H54 (cell line): Measurements from ENCODE around the gene SNIP1.
"Not testable (repeated sequence)": the region's sequence is repeated elsewhere in the genome, so short reads cannot be mapped to it uniquely, and the experiment has no call there.

ENCODE experiments used
- DNase-seq: peaks from one replicate; pipeline ENCODE4 v3.0.0; 2011; ENCODE audit warnings: low spot score, mixed read lengths; ENCODE audit not compliant: insufficient read length
- FAIRE-seq: peaks from 3 replicates; lab custom pipeline; 2011; peaks lifted over from hg19 to GRCh38; lab: Jason Lieb, UNC
- POLR2A ChIP-seq: IDR thresholded peaks from 2 replicates; pipeline ENCODE4 v1.6.1; 2011; ENCODE audit warnings: low read depth, mild to moderate bottlenecking, low read length

SNIP1 gene

DNA sequence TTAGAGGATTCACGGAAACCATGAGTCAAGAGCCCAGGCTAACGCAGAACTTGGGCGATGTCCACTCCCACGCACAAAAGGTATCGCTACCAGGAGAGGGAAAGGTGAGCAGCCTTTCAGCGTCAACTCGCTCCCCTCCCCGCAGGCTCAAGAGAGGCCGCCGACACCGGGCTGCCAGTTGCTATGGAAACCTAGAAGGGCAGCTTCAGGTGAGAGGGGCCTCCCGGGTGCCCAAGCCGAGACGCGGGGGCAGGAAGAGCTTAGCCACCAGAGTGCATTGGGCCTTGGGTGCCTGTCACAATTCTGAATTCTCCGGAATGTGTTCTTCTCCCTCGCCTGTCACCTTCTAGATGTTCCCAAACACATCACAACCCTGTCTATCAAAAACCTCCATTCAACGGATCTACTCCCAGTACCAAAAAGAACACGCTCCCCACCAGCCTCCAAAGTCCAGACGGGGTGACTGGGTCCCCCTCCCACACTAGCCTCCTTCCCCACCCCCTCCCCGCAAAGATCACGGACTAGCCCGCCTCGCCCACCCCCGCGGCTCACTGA is 40.2 kb downstream of the SNIP1 start:
- TF ChIP-seq POLR2A = no peak
- FAIRE-seq (no peak), DNase-seq (no peak)

DNA sequence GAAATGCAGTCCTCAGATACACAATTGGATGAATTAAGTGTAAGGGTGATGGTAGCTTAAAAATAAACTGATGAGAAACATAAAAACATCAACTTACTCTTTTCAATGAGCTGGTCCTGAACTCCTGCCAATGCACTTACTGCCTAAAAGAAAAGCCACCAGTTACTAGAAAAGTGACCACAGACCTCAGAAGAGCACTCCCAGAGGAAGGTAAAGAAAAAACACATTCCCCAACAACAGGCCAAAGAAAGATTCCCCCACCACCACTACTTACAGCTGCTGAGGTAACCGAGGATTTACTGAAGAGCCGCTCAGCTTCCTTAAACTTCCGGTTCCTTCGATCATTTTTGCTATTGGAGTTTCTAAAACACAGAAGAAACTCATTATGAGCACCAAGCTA is 44.9 kb downstream of the SNIP1 start:
- FAIRE-seq = no peak
- TF ChIP-seq POLR2A = no peak
- no peak for DNase-seq

DNA sequence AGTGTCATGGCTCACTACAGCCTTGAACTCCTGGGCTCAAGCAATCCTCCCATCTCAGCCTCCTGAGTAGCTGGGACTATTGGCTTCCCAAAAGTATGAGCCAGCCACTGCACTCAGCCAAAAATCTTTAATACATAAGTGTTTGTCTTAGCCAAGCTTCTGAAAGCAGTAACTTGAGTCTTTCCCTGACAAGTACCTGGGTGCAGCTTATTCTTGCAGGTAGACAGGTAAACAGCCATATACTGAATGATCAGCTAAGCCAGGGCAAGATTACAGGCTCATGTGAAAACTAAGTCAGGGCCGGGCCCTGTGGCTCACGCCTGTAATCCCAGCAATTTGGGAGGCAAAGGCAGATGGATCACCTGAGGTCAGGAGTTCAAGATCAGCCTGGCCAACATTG is 47.4 kb downstream of the SNIP1 start:
- no peak for TF ChIP-seq POLR2A
- FAIRE-seq (no peak), DNase-seq (no peak)

DNA sequence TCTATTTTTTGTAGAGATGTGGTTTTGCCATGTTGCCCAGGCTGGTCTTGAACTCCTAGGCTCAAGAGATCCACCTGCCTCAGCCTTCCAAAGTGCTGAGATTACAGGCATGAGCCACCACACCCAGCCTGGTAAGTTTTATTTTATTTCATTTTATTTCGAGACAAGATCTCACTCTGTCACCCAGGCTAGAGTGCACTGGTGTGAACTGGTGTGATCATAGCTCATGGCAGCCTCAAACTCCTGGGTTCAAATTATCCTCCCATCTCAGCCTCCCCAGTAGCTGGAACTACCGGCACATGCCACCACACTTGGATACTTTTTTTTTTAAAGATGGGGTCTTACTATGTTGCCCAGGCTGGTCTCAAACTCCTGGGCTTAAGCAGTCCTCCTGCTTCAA is 51.3 kb downstream of the SNIP1 start:
- not testable (repeated sequence) for DNase-seq, FAIRE-seq

DNA sequence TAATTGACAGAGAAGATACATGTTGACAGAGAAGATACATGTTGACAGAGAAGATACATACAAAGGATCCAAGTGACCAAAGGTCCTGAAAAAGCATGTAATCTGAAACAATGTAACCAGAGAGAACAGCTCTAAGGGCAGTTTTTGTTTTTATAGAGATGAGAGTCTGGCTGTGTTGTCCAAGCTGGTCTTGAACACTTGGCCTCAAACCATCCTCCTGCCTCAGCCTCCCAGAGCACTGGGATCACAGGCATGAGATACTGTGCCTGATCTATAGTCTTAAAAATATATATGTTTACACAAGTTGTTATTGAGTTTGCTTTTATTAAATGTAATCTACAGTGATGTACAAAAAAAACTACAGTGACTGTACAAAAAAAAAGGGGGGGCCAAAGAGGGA is 52.0 kb downstream of the SNIP1 start:
- TF ChIP-seq POLR2A = no peak
- DNase-seq (no peak), FAIRE-seq (no peak)

DNA sequence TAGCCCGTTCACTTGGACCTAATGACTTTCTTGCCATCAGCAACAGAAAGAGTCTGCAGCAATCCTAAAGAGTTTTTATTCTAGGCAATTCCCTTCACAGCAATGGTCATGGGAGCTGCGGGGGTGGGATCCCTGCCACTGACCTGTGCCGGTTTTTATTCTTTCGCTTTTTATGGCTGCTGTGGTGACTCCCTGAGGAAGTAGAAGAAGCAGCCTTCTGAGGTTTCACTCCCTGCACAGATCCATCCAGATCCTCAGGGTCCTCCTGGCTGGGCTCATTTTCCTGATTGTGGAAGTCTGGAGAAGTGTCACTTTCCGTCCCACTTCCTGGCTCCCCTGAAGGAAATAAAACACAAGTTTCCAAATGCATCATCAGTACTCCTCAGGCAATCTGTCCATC is 52.4 kb downstream of the SNIP1 start:
- FAIRE-seq = no peak
- DNase-seq = no peak
- no peak for TF ChIP-seq POLR2A

DNA sequence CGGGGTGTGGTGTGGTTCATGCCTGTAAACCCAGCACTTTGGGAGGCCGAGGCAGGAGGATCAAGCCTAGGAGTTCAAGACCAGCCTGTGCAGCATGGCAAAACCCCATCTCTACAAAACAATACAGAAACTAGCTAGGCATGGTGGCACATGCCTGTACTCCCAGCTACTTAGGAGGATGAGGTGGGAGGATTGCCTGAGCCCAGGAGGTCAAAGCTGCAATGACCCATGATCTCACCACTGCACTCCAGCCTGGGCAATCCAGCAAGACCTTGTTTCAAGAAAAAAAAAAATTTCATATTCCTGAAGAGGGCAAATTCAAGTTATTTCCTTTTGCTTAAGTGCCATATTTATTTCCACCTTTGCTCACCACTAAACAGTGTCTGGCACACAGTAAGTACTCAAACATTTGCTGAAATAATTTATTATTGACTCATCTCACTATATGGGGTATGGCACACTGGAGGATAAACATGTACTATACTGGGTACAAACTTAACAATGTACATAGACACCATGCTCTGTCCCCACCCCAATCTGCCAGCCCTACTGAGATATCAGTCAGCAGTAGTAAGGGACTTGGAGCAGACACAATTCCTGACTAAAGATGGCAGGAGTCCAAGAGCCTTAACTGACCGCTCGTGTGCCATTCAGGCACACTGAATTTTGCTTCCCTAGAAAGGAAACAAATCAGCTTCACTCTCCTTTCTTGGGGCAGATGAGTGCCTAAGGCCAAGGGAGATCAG is 55.0 kb downstream of the SNIP1 start:
- FAIRE-seq = peak; percentile 98
- TF ChIP-seq POLR2A = no peak
- DNase-seq = no peak

GRCh38 chr1:37497832-37498231 is 56.3 kb downstream of the SNIP1 start:
- peak; percentile 71 for FAIRE-seq

DNA sequence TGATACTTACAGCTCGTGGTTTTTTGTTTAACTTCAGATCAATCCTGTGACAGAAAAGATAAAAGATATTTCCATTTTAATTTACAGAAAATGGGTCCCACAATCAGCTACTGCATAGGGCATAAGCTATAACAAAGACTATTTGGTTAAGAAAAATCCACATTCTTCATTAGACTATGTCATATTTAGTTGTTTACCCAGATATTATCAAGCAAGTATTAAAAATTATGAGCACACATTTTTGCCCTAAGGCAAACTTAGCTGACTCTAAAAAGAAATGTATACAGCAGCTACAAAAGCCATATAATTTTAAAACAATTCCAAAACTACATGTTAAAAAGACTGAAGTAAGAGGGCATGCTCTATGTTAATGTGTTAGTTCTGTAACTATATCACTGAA is 58.2 kb downstream of the SNIP1 start:
- no peak for TF ChIP-seq POLR2A
- DNase-seq (no peak), FAIRE-seq (no peak)

More at GRCh38 chr1:37497832-37498231, 56.3 kb downstream of the SNIP1 start:
- TF ChIP-seq POLR2A = no peak
- DNase-seq = no peak

- TF ChIP-seq POLR2A = no peak
- FAIRE-seq (peak; percentile 80), DNase-seq (no peak)
These were observed 60.6 kb downstream of the SNIP1 start for GRCh38 chr1:37493336-37494098.

DNA sequence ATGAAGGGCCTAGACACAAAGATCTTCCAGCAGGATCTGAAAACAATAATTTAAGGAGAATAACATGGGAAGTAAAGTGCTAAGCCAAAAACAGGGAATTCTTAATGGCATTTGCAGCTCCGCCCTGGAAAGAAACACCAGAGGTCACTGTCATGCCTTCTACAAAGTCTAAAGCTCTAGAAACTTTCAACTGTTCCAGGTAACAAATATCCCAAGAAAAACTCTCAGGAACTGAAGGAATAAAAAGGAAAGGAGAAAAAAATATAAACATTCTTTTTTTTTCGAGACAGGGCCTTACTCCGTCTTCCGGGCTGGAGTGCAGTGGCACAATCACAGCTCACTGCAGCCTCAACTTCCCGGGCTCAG is 66.5 kb downstream of the SNIP1 start:
- DNase-seq = no peak
- FAIRE-seq = no peak
- TF ChIP-seq POLR2A = no peak

GRCh38 chr1:37486680-37487618 is 67.1 kb downstream of the SNIP1 start:
- FAIRE-seq = no peak
- DNase-seq = no peak

DNA sequence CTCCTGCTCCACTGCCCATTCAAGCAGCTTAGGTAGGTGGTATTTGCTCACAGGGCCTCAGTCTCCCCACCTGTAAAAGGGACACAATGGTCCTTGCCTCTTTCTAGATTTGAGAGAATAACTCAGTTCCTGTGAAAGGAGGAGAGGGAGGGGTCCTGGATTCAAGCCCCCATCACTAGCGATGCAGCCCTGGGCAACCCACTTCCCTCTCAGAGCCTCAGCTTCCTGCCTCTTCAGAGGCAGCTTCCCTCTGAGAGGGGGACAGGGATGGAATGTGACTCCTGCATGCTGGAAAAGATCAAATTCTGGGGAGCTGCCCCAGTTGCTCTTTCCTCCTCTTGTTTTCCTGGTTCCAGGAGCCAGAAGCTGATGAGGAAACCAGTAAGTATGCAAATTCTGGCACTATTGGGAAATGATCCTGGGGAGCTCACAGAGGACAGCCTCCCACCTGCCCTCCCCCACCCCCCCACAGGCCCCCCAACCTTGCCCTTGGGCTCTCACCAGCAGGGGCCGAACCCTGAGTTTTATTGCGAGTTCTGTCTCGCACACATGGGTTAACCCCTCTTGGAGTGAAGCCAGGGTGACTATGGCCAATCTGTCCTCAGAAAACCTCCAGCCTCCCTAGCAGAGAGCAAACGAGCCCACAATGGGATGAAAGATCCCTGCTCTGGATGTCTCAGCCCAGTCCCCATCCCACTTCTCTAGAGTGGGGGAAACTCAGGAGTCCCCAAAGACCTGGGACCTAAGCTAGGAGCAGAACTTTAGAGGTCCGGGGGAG is 68.0 kb downstream of the SNIP1 start:
- no peak for FAIRE-seq
- no peak for DNase-seq
- no peak for TF ChIP-seq POLR2A

More at GRCh38 chr1:37486680-37487618, 67.1 kb downstream of the SNIP1 start:
- TF ChIP-seq POLR2A = no peak
